ENCODE measurements around the gene PNPLA1.
A peak's percentile ranks its signal among the peaks of the same experiment; 100 is the strongest.

The PNPLA1 gene

GRCh38 chr6:36289281-36289878 is 19.5 kb downstream of the PNPLA1 start:
- DNase-seq, result no peak

- DNase-seq, result no peak
These were observed 21.1 kb downstream of the PNPLA1 start for GRCh38 chr6:36290668-36291620.

DNA sequence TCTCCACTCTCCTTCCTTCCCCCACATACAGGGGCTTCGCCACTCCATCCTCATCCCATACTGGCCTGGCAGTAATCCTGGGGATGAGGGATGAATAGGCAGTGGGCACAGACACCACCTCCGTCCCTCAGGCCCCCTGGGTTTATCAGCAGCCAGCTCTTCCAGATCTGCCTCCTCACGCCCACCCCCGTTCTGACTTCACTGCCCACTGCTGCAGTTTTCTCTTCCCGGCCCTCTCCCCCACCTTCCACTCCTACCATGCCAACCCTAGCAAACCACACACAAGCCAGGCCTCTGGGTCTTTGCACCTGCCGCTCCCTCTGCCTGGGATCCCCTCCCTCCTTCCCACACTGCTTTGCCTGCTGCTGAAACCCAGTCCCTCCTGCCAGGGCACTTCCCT is 22.3 kb downstream of the PNPLA1 start:
- DNase-seq, result no peak

- no peak for DNase-seq
These were observed 26.4 kb downstream of the PNPLA1 start for GRCh38 chr6:36296240-36296639.

- no peak for DNase-seq
These were observed 27.2 kb downstream of the PNPLA1 start for GRCh38 chr6:36297051-36297450.

DNA sequence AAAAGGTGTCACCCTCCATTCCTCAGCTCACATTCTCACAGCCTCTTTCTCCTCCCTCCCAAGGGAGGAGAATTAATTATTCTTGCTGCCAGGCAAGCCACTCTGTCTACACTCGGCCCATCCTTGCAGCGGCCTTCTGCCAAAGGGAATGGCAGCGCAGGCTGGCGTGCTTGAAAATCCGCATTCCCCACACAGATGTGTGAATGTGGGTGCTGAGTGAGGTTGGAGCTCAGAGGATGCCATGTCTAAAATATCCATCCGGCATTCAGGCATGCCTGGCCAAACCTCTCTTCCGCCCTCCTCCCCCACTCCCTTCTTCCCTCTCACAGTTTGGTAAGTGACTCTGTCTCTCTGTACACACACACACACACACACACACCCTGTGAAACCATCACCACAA is 27.7 kb downstream of the PNPLA1 start:
- no peak for DNase-seq

GRCh38 chr6:36298027-36298426 is 28.2 kb downstream of the PNPLA1 start:
- DNase-seq, result no peak

- DNase-seq, result no peak
These were observed 31.3 kb downstream of the PNPLA1 start for GRCh38 chr6:36301085-36301658.

DNA sequence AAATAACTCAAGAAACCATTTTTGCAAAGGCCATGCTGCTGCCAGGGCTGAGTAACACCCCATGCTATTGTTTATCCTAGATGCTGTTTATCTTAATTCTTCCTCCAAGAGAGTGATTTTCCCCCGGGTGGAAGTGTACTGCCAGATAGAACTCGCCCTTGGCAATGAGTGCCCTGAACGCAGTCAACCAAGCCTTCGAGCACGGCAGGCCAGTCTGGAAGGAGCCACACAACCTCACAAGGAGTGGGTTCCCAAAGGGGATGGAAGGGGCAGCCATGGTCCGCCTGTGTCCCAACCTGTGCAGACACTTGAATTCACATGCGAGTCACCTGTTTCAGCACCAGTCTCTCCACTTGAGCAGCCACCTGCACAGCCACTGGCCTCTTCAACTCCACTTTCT is 31.9 kb downstream of the PNPLA1 start:
- DNase-seq, result no peak

GRCh38 chr6:36302227-36302976 is 32.5 kb downstream of the PNPLA1 start:
- peak; percentile 81 for DNase-seq

- no peak for DNase-seq
These were observed 36.0 kb downstream of the PNPLA1 start for GRCh38 chr6:36305885-36306284.

- no peak for DNase-seq
These were observed 36.5 kb downstream of the PNPLA1 start for GRCh38 chr6:36306375-36306774.

DNA sequence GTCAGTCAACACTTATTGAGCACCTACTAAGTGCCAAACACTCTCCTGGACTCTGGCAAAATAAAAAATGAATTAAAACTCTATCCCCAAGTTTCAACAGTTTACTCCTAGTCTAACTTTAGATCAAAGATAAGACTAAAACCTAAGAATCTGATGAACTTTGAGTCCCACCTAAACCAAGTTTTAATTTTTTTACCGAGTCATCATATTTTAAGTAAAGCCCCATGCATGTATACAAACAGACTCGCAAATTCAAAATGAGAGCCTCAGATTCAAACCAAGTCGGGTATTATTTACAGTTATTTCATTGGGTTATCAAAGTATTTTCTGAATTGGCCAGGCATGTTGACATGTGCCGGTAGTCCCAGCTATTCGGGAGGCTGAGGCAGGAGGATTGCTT is 38.7 kb downstream of the PNPLA1 start:
- DNase-seq, result no peak

DNA sequence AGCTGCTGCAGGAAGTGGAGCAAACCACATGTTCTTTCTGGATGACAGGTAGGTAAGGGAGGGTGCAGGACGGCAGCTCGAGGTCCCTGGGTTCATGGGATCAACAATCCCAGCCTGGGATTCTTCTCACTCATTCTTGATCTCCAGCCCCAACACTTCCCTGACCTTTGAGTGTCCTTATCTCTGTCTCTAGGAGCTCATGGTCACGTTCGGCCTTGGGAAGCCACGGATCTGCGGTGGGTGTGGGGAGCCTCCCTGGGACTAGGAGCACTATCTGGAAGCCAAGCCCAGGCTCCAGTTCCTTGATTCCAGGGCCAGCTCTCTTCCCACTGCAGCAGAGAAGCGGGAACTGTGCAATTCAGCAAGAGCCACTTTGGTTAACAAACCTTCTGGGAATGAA is 39.3 kb downstream of the PNPLA1 start:
- no peak for DNase-seq

DNA sequence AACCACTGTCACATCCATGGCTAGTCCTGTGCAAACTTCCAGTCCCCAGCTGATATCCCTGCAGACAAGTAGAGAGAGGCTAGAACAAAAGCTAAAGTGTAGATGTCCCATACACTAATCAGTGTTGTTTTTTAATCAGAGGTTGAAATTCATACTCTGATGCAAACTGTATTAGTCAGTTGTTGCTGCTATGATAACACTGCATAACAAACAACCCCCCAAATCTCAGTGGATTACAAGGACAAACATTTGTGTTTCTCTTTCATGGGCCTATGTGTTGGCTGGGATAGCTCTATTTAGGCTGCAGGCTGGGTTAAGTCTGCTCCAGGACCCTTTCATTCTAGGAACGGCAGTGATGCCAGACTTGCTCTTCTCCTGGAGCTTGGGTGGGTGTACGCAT is 40.0 kb downstream of the PNPLA1 start:
- DNase-seq, result no peak

DNA sequence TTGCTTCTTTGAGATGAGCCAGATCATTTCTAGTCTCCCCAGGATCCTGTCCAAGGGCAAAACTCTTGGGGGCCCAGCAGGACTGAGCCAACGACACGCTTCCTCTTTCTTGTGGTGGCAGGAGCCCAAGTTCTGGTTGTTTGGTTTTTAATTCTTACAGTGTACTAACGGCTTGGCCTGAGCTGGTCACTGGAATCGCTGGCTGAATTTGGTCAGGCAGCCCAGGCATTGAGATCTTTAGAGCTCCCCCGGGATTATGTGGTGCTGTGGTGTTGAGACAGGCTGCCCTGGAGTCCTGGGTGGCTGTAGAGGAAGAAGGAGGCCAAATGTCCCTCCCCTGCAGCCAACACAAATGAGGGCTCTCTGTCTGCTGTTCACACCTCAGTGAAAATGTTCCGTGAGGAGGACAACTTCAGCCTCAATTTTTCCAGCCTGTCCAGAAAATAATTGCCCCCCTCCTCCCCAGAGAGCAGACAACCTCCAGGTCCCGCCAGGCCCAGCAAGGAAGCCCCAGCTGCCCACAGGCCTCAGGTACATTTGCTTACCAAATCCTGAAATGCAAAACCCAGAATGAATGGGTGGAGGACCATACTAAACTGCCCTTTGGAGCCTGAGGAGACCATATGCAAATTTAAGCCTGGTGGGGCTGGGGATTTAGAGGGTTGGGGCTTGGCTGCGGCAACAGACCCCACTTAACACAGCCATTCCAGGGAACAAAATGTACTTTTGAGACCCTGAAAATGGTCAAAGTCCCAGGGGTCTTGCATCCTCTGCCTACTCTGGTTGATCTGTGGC is 43.2 kb downstream of the PNPLA1 start:
- DNase-seq, result peak; percentile 24

DNA sequence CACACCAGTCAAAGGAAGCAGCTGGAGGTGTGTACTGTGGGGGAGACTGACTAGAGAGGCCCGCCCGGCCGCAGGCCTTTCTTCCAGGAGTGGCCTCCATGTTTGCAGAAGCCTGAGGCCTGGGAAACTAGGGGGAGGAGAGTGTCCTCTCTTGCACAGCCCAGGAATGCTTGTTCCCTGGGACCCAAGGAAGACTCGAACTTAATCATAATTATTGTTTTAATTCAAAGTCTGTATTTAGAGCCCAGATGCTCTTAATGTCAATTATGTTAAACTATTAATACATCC is 43.7 kb downstream of the PNPLA1 start:
- DNase-seq, result no peak

GRCh38 chr6:36314221-36315014 is 44.6 kb downstream of the PNPLA1 start:
- DNase-seq, result no peak

DNA sequence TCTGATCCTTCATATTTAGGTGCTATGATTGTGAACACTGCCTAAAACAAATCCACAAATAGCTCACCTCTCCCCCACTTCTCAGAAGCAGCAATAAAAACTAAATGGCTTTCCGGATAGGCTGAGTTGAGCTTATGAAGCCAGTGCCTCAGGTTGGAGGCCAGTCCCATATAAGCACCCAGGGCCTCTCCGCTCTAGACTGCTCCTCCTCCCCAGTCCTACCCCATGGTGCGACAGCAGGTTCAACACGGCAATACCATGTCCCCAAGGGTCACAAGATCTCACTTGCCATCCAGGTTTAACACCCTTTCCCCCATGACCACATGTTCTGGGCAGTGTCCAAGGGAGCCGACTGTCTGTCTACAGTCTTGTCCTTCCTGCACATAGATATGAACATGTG is 46.1 kb downstream of the PNPLA1 start:
- DNase-seq, result no peak

DNA sequence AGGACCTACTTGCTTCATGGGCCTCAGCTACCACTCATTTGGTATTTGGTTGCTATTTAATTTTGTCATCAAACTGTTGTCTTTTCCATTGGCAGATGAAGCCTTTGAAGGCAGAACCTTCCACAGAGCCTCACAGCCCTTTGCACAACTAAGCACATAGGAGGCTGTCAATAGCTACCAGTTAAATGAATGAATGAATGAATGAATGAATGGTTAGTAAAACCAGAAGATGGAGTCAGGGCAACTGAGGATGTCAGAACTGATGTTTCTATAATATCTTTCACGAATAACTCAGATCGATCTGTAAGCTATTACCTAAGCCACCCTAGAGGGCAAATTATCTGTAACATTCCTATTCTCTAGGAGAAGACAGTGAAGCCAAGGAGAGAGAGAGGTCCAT is 47.8 kb downstream of the PNPLA1 start:
- DNase-seq, result no peak

DNA sequence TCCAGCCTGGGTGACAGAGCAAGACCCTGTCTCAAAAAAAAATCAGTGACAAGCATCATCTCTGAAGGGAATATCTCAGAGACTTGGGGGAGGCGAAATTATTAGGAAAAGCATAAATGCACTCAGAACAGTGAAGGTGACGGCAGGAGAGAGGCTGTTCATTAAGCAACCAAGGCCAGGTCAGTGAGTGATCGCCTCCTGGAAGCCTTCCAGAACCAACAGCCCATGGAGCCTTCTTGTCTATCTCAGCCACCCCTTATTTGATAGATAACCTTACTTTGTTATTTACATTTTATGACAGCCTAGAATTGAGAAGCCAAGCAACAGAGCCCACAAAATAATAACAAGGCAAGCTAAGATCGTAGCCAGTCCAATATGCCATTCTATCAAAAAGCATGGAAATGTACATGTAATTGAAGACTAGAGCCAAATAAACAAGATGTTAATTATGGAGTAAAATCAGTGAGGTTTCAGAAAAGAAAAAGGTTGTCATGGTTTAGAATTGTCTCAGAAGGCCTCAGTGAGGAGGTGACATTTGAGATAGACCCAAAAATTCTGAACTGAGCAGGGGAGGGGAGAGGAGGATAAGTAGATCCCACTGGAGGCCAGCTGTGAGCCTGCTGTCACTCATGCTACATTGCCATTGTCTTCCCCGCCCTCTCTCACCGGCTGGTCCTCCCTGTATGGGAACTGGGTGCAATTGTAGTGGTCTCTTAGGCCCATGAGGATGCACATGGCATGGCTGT is 49.0 kb downstream of the PNPLA1 start:
- DNase-seq, result no peak

All from KG1 (cell line).